GM19099 (cell line): ENCODE data around the gene PSMD14.

Source experiments
- POLR2A ChIP-seq: IDR thresholded peaks from 3 replicates; pipeline ENCODE4 v1.6.1; 2011; ENCODE audit warnings: low read depth; ENCODE audit not compliant: insufficient read length; ENCODE audit errors: extremely low read depth

Gene PSMD14

GRCh38 chr2:161424394-161424769 is 116.2 kb downstream of the PSMD14 start:
- no peak for TF ChIP-seq POLR2A

GRCh38 chr2:161424891-161425727 is 116.9 kb downstream of the PSMD14 start:
- TF ChIP-seq POLR2A: no peak

GRCh38 chr2:161425728-161426454 is 117.7 kb downstream of the PSMD14 start:
- TF ChIP-seq POLR2A: no peak

GRCh38 chr2:161426455-161426921 is 118.3 kb downstream of the PSMD14 start:
- TF ChIP-seq POLR2A: no peak

- TF ChIP-seq POLR2A: no peak
Measured at GRCh38 chr2:161426922-161427663, 118.9 kb downstream of the PSMD14 start.

- no peak for TF ChIP-seq POLR2A
Measured at GRCh38 chr2:161427664-161428587, 119.7 kb downstream of the PSMD14 start.

GRCh38 chr2:161430386-161430785 is 122.2 kb downstream of the PSMD14 start:
- TF ChIP-seq POLR2A: no peak

- TF ChIP-seq POLR2A: no peak
Measured at GRCh38 chr2:161432107-161432506, 123.9 kb downstream of the PSMD14 start.

GRCh38 chr2:161434118-161434517 is 125.9 kb downstream of the PSMD14 start:
- no peak for TF ChIP-seq POLR2A

GRCh38 chr2:161436411-161436810 is 128.2 kb downstream of the PSMD14 start:
- no peak for TF ChIP-seq POLR2A

- TF ChIP-seq POLR2A: no peak
Measured at GRCh38 chr2:161438598-161438997, 130.4 kb downstream of the PSMD14 start.

- TF ChIP-seq POLR2A: no peak
Measured at GRCh38 chr2:161445097-161445496, 136.9 kb downstream of the PSMD14 start.

GRCh38 chr2:161448431-161448830 is 140.2 kb downstream of the PSMD14 start:
- no peak for TF ChIP-seq POLR2A
